PC-9 (cell line): ENCODE measurements around the gene CROCC2.

Source experiments
- EZH2 ChIP-seq: fragments of 200-600 bp; sonication (generic); IDR thresholded peaks from 2 replicates; pipeline ENCODE4 v1.8.0; 2017; ENCODE audit warnings: antibody characterized with exemption, low read depth
- TF ChIP-seq, protein P1 (sequence below): fragments of 200-600 bp; sonication (generic); conservative IDR thresholded peaks from 2 replicates; pipeline ENCODE4 v1.6.1; 2017; ENCODE audit warnings: mixed run types, antibody characterized with exemption, mild to moderate bottlenecking, moderate library complexity

DNA sequence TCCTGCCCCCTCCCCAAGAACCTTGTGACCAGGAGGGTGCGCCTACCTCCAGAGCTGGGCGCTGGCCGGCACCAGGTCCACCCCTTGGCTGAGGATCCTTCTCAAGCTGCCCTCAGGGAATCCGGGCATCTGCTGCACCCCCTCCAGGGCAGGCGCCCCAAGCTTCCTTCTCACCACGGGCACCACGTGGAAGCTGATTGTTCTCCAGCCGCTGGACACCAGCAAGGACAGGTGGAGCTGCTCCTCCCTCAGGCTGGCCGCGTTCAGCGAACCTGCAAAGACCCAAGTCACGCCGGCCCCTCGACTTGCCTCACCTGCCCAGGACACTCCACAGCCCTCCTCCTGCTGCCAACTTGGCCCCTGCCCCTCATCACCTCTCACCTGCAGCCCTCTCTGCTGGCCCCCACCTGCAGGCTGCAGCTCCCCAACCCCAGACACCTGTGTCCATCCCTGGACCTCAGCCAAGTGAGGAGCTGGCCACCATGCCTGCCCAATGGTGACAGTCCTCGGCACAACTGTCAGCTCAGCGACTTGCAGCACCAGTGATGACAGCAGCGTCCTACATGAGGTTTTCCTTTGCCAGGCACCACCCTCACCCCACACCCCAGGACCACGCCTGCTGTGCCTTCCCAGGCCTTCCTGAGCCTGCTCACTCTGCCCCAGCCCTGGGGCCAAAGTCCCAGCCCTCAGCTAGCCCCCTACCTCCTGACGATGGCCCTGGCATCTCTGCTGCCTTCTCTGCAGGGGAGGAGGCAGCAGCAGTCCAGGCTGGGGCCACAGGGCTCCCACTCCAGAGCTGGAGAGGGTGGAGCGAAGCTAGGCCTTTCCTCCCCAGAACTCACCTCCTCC, 14.4 kb upstream of the CROCC2 start:
- TF ChIP-seq EZH2, result no peak
- TF ChIP-seq, protein P1, sequence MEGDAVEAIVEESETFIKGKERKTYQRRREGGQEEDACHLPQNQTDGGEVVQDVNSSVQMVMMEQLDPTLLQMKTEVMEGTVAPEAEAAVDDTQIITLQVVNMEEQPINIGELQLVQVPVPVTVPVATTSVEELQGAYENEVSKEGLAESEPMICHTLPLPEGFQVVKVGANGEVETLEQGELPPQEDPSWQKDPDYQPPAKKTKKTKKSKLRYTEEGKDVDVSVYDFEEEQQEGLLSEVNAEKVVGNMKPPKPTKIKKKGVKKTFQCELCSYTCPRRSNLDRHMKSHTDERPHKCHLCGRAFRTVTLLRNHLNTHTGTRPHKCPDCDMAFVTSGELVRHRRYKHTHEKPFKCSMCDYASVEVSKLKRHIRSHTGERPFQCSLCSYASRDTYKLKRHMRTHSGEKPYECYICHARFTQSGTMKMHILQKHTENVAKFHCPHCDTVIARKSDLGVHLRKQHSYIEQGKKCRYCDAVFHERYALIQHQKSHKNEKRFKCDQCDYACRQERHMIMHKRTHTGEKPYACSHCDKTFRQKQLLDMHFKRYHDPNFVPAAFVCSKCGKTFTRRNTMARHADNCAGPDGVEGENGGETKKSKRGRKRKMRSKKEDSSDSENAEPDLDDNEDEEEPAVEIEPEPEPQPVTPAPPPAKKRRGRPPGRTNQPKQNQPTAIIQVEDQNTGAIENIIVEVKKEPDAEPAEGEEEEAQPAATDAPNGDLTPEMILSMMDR, result no peak
